ENCODE measurements around the gene ADD1.

Gene ADD1

DNA sequence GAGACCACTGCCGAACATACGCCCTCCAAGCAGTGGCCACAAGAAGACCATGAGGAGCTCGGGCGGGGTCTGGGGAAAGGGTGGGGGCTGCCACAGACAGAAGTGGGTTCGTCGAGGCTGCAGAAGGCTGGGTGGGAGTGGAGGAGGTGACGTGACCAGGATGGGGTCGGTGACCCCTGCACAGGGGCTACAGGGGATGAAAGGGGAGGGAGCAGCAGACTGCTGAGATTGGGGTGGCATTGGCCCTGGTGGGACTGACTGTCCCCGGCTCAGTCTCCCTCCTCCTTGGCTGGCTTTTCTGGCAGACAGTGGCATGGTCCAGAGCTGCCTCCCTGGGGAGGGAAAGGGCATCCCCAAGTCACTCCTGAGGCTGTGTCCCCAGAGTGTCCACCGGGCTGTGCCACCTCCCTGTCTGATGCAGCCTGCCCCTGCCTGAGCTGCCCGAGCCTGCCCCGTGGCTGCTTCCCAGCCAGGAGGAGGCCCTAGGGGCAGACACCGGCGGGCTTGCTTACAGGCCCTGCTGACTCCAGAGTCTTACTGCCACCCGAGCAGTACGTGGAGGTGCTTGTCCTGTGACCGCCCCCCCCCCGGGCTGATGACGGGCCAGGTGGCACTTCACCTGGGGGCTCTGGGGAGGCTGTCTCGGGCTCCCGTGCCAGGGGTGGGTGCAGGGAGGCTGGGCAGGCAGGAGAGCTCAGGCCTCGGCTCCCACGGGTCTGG is 43.5 kb upstream of the ADD1 start:
- no peaks in the 10 kb centered on the region for H3K27me3 ChIP-seq (ENCODE audit: control insufficient read depth, insufficient read depth, low read length, poor library complexity, severe bottlenecking)
- 82 to 84% methylated on average over 23 of the region's 23 CpGs for WGBS, 2 experiments
- H3K36me3 ChIP-seq (ENCODE audit: control insufficient read depth, insufficient read depth, low read length) = no peaks in the 10 kb centered on the region
- H3K9me3 ChIP-seq (ENCODE audit: control insufficient read depth, low read length) = no peaks in the 10 kb centered on the region
- no peak overlapping the region for H3K4me3 ChIP-seq (ENCODE audit: insufficient read depth, low read depth, low read length)
- no peak overlapping the region for H3K27ac ChIP-seq (ENCODE audit: insufficient read depth, low read depth, low read length, poor library complexity, severe bottlenecking)
- peaks cover 27% of the 10 kb centered on the region for H3K4me1 ChIP-seq (ENCODE audit: control insufficient read depth, insufficient read depth, low read length)

DNA sequence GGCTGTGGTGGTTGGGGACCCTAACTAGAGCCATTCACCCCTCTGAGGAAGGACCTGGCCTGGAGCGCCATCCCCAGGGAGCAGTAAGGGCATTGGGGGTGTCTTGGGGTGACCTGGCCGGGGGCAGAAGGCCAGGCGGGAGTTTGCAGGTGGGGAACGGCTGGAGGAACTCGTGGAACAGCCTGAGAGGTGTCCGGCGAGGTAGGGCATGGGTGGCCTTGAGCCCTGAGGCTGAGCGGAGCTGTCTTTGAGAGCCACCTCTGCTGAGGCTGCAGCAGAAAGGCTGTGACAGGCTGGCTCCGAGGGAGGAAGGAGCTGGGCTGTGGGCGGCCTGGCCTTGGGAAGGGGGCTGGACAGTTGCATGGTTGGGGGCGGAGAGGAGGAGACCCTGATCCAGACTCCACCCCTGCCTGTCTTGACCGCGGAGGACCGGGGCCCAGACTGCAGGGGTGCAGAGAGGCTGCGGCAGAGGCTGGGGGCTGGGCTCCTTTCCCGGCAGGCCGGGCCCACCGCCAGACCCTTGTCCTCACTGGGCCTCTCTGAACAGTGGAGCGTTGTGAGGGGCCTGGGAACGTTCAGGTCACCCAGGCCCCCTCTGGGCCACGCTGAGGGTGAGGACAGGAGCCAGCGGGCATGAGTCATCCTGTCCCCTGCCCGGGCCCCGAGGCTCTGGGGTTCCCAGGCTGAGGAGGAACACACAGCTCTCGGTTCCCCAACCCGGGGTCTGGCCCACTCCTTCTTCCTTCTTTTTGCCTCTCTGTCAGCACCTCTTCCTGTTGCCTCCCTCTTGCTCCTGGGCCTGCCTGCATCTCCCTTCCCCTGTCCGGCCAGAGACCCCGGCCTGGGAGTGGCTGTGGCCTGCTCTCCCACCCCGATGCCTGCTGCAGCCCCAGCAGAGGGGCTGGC is 42.7 kb upstream of the ADD1 start:
- Histone ChIP-seq H3K27me3 (ENCODE audit: control insufficient read depth, insufficient read depth, low read length, poor library complexity, severe bottlenecking) (no peaks in the 10 kb centered on the region), H3K4me3 (ENCODE audit: insufficient read depth, low read depth, low read length) (no peak overlapping the region), H3K9me3 (ENCODE audit: control insufficient read depth, low read length) (no peaks in the 10 kb centered on the region), H3K4me1 (ENCODE audit: control insufficient read depth, insufficient read depth, low read length) (peaks cover 27% of the 10 kb centered on the region), H3K36me3 (ENCODE audit: control insufficient read depth, insufficient read depth, low read length) (no peaks in the 10 kb centered on the region), H3K27ac (ENCODE audit: insufficient read depth, low read depth, low read length, poor library complexity, severe bottlenecking) (peak overlapping the region; percentile 6)
- 39 to 43% methylated on average over 29 of the region's 29 CpGs for WGBS, 2 experiments

DNA sequence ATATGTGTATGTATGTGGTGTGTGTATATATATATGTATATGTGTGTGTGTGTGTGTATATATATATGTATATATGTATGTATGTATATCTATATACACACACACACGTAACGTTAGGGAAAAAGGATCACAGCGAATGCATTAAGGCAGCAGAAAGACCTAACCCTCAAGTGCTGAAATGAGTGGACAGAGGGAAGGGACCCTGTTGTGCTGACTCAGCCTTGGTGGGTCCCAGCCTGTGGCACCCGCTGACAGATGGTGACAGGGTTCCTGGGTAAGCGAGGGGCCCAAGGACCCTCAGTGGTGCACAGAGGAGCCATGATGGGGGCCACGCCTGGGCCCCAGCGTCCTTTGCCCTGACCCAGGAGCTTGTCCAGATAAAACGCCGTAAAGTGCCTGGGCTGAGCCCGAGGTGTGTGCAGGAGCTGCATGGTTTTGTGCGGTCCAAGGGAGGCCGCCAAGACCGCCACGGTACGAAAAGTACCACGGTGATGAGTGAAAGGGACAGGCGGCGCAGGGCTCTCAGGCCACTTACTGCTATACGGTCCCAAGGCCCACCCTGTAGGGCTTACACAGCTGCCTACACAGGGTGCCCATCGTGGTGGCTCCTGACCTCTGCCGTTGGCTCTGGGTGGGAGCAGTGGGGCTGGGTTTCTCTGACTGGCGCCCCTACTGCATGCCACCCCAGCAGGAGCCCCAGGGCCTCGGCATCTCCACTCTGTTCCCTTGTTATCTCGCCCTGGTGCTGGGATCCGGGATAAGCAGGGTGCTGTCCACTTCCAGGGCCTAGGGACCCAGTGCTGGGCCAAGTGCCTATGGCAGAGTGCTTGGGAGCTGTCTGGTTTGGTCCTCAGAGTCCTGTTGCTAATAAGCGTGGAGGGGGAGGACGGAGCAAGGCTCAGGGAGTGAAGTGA is 40.8 kb upstream of the ADD1 start:
- peaks cover 27% of the 10 kb centered on the region for H3K4me1 ChIP-seq (ENCODE audit: control insufficient read depth, insufficient read depth, low read length)
- WGBS, 2 experiments = 93 to 94% methylated on average over 27 of the region's 27 CpGs
- no peaks in the 10 kb centered on the region for H3K36me3 ChIP-seq (ENCODE audit: control insufficient read depth, insufficient read depth, low read length)
- no peaks in the 10 kb centered on the region for H3K9me3 ChIP-seq (ENCODE audit: control insufficient read depth, low read length)
- no peak overlapping the region for H3K4me3 ChIP-seq (ENCODE audit: insufficient read depth, low read depth, low read length)
- H3K27ac ChIP-seq (ENCODE audit: insufficient read depth, low read depth, low read length, poor library complexity, severe bottlenecking) = no peak overlapping the region
- H3K27me3 ChIP-seq (ENCODE audit: control insufficient read depth, insufficient read depth, low read length, poor library complexity, severe bottlenecking) = no peaks in the 10 kb centered on the region

DNA sequence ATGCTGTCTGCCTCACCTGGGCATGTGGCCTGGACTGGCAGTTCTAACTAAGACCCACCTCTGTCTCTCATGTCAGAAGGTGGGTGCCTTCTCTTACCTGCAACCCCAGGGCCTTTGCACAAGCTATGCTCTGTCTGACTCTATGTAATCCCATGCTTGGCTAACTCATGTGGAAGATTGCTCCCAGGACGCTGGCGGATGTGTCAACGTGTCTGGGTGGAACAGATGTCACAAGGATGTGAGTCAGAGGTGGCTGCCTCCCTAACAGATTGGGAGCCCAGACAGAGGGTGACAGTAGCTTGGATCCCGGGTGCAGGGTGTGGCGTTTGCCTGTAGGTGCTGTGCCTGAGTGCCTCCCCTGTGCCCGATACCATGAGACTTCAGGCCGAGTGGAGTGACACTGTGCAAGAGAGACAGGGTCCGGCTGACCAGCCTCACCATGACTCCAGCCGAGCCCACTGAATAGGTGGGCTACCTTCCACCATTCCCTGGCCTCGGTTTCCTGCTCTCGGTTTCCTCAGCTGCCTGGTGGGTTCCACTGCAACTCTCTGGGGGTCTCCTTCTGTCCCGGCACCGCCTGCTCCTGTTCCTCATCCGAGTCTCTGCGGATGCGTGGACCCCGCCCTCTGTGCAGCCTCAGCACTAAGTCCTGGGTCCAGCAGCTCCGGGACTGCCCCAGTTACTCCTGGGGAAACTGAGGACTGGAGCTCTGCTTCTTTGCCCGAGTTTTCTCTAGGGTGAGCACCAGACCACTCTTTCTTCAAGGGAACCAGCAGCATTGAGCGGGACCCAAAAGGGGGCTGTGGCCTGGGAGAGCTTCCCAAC is 39.8 kb upstream of the ADD1 start:
- no peak overlapping the region for H3K4me3 ChIP-seq (ENCODE audit: insufficient read depth, low read depth, low read length)
- no peaks in the 10 kb centered on the region for H3K27me3 ChIP-seq (ENCODE audit: control insufficient read depth, insufficient read depth, low read length, poor library complexity, severe bottlenecking)
- peaks cover 17% of the 10 kb centered on the region for H3K4me1 ChIP-seq (ENCODE audit: control insufficient read depth, insufficient read depth, low read length)
- WGBS, 2 experiments = 94% methylated on average over 20 of the region's 20 CpGs
- H3K27ac ChIP-seq (ENCODE audit: insufficient read depth, low read depth, low read length, poor library complexity, severe bottlenecking) = no peak overlapping the region
- H3K36me3 ChIP-seq (ENCODE audit: control insufficient read depth, insufficient read depth, low read length) = no peaks in the 10 kb centered on the region
- no peaks in the 10 kb centered on the region for H3K9me3 ChIP-seq (ENCODE audit: control insufficient read depth, low read length)

DNA sequence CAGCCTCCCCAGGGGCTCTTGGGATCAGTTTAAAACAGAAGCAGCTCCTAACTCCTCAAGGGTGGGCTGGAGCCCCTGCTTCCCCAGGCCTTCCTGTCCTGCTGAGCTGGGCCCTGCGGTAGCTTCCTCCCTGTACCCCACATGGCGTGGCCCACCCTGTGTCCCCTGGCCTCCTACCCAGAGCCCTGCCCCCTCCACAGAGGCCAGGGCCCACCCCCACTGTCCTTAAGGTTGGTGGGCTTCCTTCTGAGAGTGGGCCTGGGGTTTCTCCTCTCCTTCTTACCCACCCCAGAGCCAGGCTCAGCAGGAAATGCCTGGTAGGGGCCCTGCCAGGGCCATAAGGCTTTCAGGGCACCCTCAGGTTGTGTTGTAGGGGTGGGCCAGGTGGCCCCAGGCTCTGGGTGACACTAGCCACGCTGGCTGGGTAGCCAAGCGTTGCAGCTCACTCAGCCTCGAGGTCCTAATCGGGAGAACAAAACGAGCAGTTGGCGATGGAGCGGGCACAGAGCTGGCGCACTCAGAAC is 39.1 kb upstream of the ADD1 start:
- no peaks in the 10 kb centered on the region for H3K27me3 ChIP-seq (ENCODE audit: control insufficient read depth, insufficient read depth, low read length, poor library complexity, severe bottlenecking)
- no peak overlapping the region for H3K27ac ChIP-seq (ENCODE audit: insufficient read depth, low read depth, low read length, poor library complexity, severe bottlenecking)
- H3K36me3 ChIP-seq (ENCODE audit: control insufficient read depth, insufficient read depth, low read length) = no peaks in the 10 kb centered on the region
- H3K4me3 ChIP-seq (ENCODE audit: insufficient read depth, low read depth, low read length) = no peak overlapping the region
- 95 to 96% methylated on average over 10 of the region's 10 CpGs for WGBS, 2 experiments
- H3K9me3 ChIP-seq (ENCODE audit: control insufficient read depth, low read length) = no peaks in the 10 kb centered on the region
- H3K4me1 ChIP-seq (ENCODE audit: control insufficient read depth, insufficient read depth, low read length) = peaks cover 18% of the 10 kb centered on the region

DNA sequence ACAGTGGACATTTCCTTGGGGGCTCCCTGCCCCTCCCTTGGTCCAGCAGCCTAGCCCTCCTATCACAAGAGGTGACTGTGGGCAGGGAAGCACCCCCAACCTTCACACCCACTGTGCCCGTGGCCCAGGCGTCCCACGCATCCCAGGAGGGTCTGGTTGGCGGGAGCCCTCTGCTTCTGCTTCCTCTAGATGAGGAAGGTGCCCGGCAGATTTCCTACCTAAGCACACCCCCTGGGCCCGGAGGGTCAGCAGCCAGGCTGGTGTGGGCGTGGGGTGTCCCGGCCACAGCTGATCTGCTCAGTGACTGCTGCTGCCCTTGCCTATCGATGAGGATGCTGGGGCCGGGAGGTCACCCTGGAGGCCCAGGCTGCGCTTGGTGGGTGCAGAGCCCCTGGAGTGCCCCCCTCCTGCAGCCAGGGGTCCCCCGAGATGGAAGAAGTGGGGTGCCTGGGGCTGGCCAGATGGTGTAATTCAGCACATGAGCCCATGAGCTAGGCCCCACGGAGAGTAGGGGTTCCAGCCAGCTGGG is 38.6 kb upstream of the ADD1 start:
- 94 to 96% methylated on average over 13 of the region's 13 CpGs for WGBS, 2 experiments
- H3K9me3 ChIP-seq (ENCODE audit: control insufficient read depth, low read length) = no peaks in the 10 kb centered on the region
- H3K27ac ChIP-seq (ENCODE audit: insufficient read depth, low read depth, low read length, poor library complexity, severe bottlenecking) = no peak overlapping the region
- H3K4me1 ChIP-seq (ENCODE audit: control insufficient read depth, insufficient read depth, low read length) = peaks cover 22% of the 10 kb centered on the region
- H3K36me3 ChIP-seq (ENCODE audit: control insufficient read depth, insufficient read depth, low read length) = no peaks in the 10 kb centered on the region
- no peak overlapping the region for H3K4me3 ChIP-seq (ENCODE audit: insufficient read depth, low read depth, low read length)
- no peaks in the 10 kb centered on the region for H3K27me3 ChIP-seq (ENCODE audit: control insufficient read depth, insufficient read depth, low read length, poor library complexity, severe bottlenecking)

DNA sequence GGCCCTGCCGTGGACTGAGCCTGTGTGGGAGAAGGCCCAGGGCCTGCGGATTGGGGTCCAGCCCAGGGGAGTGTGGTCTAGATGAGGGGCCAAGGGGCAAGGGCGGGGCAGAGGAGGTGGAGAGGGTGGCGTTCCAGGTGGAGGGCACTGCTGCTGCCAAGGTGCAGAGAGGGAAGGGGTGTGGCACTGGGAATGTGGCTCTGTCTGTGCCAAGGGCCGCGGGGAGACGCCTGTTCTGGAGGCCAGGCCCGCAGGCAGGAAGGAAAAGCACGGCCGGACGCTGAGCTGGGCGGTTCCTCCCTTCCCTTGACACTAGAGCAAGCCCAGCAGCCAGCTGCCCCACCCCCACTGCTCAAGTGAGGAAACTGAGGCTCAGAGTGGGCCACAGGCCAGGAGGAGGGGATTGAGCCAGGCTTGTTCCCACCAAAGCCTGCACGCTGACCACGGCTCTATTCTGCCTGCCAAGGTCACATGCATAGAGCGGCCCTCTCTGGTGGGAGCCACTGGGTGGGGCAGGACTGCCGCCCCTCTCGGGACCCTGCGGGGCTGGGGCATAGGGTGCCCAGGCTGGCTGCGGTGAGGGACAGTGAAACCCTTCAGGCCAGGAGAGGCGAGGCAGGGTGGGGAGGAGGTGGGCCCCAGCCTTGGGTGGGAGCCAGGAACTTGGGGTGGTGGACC is 37.8 kb upstream of the ADD1 start:
- 92 to 94% methylated on average over 20 of the region's 20 CpGs for WGBS, 2 experiments
- no peak overlapping the region for H3K27ac ChIP-seq (ENCODE audit: insufficient read depth, low read depth, low read length, poor library complexity, severe bottlenecking)
- H3K9me3 ChIP-seq (ENCODE audit: control insufficient read depth, low read length) = no peaks in the 10 kb centered on the region
- peaks cover 13% of the 10 kb centered on the region for H3K4me1 ChIP-seq (ENCODE audit: control insufficient read depth, insufficient read depth, low read length)
- H3K27me3 ChIP-seq (ENCODE audit: control insufficient read depth, insufficient read depth, low read length, poor library complexity, severe bottlenecking) = no peaks in the 10 kb centered on the region
- no peak overlapping the region for H3K4me3 ChIP-seq (ENCODE audit: insufficient read depth, low read depth, low read length)
- H3K36me3 ChIP-seq (ENCODE audit: control insufficient read depth, insufficient read depth, low read length) = no peaks in the 10 kb centered on the region

DNA sequence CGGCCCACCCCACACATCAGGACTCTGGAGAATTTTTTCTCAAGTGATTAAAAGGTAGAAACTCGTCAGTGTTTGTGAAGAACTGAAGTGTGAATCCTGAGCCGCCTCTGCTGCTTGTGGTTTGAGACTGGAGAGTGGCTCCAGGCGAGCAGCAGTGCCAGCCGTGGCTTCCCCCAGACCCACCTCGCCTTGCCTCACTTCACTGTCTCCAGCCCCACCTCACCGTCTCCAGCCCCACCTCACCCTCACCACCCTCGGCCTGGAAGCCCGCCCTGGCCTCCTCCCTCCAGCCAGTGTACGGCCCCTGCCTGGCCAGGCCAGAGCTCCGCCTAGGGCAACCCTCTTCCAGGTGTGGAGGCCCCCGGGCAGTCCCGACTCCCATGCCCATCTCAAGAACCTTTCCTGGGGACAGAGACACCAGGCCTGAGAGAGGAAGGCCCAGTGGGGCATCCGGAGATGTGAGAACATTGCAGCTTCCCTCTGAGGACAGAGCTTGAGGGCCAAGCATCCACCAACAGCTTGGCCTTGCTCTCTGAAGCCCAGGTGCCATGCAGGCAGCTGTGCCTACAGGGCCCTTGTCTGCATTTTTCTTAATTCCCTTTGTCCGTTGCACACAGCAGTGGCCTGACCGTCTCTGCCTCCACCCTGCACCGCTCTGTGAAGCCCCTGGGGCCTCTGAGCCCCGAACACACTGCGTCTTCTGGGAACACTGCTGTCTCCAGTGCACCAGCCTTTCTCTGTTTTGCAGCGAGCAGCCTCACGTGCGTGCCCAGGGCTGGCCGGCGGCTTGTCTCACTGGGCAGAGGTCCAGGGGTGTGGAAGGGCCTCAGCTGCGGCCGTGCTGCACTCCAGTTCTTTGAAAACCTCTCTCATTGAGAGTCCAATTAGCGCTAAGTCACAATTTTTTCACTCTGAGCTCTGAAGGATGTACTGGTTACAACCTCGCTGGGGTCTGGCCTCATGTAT is 37.0 kb upstream of the ADD1 start:
- Histone ChIP-seq H3K4me3 (ENCODE audit: insufficient read depth, low read depth, low read length) (no peak overlapping the region), H3K27ac (ENCODE audit: insufficient read depth, low read depth, low read length, poor library complexity, severe bottlenecking) (no peak overlapping the region), H3K27me3 (ENCODE audit: control insufficient read depth, insufficient read depth, low read length, poor library complexity, severe bottlenecking) (no peaks in the 10 kb centered on the region), H3K4me1 (ENCODE audit: control insufficient read depth, insufficient read depth, low read length) (peaks cover 8% of the 10 kb centered on the region), H3K9me3 (ENCODE audit: control insufficient read depth, low read length) (no peaks in the 10 kb centered on the region), H3K36me3 (ENCODE audit: control insufficient read depth, insufficient read depth, low read length) (no peaks in the 10 kb centered on the region)
- 90% methylated on average over 28 of the region's 28 CpGs for WGBS, 2 experiments
